HG02885 (cell line): Measurements from ENCODE around the gene OR2V2.
"Not testable (repeated sequence)": the region's sequence is repeated elsewhere in the genome, so short reads cannot be mapped to it uniquely, and the experiment has no call there.

ENCODE experiments used
- ATAC-seq: cut with Tn5 transposase; IDR thresholded peaks from one replicate; pipeline ENCODE4 v1.9.1; 2021; ENCODE audit warnings: mild to moderate bottlenecking; ENCODE audit not compliant: unreplicated experiment, poor library complexity

The OR2V2 gene

DNA sequence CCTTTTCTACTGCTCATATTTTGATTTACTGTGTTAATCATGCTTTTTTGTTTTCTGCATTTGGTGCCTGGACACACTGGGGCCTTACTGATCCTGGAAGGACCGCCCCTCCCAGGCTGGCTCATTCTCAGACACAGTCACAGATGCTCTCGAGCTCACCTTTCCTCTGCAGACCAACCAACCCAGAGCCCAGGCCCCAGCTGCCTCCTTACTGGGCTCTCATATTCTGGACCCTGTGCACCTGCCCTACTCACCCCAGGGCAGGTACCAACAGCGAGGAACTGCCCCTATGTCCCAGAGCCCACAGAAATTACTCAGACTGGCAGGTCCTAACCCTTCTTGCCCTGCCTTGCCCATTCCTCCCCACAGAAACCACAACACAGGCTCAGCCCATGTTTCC is 6.6 kb upstream of the OR2V2 start:
- no peak for ATAC-seq

DNA sequence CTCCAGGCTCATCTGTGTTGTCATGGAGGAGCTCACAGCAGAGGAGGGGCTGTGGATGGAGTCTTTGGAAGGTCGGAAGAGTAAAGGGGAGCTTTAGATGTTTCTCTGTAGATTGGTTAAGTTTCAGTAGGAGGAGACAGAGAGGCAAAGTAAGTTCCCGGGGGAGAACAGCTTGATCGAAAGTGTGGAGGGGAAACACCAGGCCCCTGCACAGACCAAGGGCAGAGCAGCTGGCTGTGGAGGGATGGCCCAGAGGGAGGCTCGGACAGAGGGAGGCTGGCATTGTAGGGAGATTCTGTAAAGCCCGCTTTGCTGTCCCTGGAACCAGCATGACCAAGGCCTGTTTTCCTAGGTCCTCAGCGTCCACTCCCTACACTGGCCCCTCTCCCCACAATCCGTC is 5.3 kb upstream of the OR2V2 start:
- no peak for ATAC-seq

- ATAC-seq: no peak
These were observed 2.3 kb upstream of the OR2V2 start for GRCh38 chr5:181145133-181145532.

GRCh38 chr5:181149355-181149754 is 2.0 kb downstream of the OR2V2 start:
- no peak for ATAC-seq

DNA sequence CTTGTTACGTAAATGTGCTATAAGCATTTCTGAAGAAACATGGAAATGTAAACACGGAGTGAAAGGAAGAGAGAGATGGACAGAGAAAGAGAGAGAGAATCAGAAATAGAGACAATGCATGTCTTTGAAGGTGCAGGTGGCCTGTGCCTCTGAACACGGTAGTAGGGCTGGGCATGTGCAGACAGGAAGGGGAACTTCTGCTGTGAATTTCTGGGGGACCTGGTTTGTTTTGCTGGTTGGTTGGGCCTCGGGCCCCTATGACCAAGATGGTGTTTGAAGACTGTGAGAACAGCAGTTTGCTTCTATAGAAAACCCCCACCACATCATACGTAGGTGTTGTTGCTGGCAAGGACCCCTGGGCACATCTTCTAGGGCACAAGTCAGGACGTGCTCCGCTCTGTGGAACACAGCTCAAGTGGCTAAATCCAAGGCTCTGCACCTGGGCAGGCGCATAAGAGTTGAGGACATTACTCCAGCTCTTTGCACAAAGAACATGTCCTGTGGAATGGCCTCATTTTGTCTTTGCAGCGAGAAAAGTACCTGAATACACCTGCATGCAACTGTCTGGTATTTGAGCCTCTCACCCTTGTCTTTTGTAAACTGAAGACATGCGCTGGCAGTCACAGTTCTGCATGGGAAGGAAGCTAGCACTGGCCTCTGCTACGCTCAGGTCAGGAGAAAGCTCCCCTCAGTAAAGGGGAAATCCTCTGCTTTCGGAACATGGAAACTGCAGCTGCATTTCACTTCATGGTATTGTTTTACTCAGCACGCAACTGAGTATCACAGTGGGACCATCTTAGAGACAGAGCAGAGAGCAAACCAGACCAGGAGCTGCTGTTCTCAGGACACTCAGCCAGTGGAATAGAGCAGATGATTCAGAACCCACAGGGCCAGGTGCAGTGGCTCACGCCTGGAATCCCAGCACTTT is 2.7 kb downstream of the OR2V2 start:
- no peak for ATAC-seq

DNA sequence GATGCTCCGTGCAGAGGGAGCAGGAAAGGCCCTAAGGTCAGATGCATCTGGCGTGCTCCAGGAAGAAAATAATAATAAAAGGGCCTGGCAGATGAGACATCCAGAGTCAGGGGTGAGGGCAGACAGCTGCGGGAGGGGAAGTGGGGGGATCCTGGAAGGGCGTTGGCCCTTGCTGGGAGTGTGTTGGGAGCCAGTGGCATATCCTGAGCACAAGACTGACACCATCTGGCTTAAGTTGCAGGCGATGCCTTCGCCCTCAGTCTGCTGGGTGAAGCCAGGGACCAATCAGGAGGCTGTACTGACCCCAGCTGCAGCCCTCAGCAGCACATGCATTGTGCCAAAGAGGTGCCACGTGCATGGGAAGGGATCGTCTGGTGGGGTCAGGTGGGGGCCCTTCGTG is 3.8 kb downstream of the OR2V2 start:
- no peak for ATAC-seq

- ATAC-seq: no peak
These were observed 5.0 kb downstream of the OR2V2 start for GRCh38 chr5:181152406-181152805.

- no peak for ATAC-seq
These were observed 6.4 kb downstream of the OR2V2 start for GRCh38 chr5:181153814-181154213.

DNA sequence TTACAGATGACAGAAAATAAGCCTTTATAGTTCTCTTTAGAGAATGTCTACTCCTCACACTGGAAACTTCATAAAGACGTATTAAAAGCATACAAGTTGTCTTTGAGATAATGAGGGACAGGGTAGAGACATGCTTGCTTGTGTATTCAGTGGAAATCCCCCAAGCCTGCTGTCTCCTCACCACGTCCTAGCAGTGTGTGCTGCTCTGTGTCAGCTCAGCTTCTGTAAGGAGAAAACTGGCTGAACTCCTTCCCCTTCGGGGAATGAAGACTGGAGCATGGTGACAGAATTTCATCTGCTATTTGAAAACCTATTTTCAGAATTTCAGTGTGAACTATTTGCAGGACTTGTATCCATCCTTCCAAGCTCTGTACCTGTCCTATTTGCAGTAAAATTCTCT is 9.4 kb downstream of the OR2V2 start:
- ATAC-seq: no peak

- ATAC-seq: no peak
These were observed 11.5 kb downstream of the OR2V2 start for GRCh38 chr5:181158869-181159268.

DNA sequence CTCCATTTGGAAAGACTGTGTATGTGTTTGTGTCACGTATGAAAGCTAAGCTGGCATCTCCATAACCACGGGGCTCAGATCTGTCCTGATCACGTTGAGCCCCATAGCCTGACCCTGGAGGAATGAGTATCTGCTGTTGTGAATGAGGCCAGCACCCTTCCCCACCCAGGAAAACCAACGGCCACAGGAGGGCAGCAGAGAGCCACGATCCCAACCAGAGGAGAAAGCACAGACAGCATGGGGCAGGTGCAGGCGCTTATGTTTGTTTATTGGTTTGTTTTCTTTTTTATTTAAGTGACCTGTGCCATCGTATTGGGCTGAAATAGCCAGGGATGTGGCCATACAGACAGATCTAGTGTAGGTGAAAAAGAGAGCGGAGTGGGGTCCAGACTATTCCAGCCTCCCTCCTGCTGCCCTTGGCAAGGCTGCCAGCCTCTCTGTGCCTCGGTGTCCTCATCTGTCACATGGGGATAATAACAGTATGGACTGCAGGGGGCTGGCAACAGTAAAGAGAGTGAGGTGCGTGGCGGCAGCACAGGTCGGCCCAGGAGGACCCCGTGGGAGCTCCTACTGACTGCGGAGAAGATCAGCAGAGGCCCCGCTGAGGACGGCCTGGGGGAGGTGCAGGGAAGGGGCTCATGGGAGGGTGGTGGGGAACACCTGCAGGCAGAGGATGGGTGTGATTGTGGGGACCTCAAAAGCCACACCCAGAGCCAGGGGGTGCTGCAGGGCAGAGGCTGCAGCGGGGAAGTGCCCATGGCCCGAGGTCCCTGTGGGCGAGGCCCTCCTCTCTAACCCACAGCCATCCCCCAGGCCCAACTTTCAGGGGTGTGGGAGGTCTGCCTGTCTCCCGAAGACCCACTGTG is 12.1 kb downstream of the OR2V2 start:
- ATAC-seq: peak; percentile 79

DNA sequence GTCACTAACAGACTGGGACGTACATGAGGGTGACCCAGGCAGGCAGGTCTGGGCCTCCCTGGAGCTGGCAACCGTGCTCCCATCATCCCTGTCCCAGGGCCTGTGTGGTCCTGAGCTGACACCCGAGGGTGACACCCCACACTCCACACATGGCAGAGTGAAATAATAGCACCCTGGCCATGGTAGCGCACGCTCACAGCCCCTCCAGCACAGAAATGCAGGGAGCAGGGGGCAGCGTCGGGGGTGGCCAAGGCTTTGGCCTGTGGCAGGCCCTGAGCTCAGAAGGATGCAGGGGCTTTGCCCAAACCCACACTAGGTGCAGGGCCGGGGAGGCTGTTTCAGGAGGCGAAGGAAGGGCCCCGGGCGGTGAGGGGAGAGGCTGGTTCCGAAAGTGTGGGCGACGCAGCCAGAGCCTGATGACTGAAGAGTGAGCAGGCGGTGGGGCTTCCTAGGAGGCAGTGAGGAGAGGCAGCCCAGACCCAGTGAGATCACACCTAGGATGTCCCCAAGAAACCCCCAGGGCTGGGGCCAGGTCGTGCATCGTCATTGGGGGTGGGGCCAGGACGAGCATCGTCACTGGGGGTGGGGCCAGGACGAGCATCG is 12.9 kb downstream of the OR2V2 start:
- peak; percentile 50 for ATAC-seq

- ATAC-seq: not testable (repeated sequence)
These were observed 13.6 kb downstream of the OR2V2 start for GRCh38 chr5:181160755-181161533.

DNA sequence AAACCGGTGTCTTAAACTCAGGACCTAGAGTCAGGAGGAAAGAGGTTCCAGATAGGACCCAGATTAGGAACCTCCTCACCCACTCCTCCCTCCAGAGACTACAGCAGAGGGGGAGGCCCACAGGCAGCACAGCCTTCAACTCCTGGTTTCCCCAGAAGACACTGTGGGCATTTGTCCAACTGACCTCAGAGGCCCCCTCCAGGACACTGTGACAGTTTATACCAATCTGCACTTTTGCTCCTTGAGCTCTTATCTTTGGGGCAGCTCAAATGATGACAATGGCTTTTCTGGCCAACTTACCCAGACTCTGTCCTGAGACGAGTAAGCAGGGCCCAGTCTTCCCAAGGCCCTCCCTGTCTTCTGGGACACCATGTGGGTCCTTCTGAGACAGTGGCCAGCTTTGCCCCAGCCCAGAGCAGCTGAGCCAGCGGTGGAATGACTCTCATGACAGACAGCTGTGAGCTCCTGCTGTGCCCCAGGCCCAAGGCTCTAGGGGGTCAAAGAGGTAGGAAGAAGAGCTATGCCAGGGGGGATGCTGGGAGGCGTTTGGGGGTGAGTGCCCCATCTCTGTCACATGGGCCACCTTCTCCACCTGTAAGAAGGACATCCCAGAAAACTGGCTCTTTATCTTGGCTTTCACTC is 14.3 kb downstream of the OR2V2 start:
- no peak for ATAC-seq

GRCh38 chr5:181163487-181164075 is 16.2 kb downstream of the OR2V2 start:
- ATAC-seq: no peak

DNA sequence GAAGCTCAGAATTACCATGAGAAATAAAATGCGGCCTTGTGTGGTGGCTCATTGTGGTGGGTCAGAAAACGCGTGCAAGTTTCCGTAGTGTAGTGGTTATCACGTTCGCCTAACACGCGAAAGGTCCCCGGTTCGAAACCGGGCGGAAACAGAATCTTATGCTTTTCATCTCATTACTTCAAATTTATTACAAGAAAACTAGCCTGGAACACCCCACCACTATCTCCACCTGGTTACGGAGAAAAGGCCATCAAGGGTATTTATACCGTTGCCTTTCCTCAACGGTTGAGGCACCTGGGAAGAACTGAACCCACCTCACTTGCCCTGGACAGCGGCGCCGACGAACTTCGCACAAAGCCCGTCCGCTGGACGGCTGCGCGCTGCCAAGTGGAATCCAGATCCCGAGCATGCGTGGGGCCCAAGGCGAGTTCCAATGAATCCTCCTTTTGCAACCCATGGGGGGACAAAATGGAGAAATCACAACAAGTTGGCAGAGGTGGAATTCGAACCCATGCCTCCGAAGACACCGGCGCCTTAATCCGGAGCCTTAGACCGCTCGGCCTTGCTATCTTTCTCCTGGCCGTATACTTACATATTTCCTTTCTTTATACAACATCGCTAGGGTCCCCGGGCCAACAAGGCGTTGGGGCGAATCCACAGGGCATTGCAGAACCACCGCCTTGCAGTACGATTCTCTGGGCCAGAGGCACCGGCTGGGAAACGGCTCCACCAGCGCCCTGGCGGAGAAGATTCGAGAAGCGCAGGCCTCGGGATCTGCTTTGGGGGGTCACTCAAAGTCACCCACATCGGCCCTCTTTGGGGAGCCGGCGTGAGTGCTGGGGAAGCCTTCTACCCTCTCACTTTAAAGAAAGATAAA is 16.9 kb downstream of the OR2V2 start:
- ATAC-seq: no peak

DNA sequence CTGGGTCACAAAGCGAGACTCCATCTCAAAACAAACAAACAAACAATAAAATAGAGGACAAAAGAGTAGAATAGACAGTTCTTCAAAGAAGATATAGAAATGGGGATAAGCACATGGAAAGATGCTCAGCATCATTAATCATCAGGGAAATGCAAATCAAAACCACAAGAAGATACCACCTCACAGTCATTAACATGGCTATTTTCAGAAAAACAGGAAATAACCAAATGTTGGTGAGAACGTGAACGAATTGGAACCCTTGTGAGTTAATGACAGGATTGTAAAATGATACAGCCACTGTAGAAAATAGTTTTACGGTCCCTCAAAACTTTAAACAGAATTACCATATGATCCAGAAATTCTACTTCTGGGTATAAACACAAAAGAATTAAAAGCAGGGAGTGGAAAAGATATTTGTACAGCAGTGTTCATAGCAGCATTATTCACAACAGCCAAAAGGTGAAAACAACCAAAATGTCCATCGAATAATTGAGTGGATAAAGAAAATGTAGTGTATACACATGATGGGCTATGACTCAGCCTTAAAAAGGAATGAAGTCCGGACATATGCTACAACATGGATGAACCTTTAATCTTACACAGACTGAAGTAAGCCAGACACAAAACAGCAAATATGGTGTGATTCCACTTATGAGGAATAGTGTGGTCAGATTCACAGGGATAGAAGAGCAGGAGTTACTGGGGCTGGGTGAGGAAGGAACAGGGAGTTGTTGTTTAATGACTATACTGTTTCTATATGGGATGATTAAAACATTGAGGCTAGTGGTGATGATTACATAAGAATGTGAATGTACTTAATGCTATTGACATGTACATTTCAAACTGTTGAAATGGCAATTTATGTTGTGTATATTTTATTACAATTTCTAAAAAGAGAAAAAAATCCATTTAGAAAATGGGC is 19.7 kb downstream of the OR2V2 start:
- no peak for ATAC-seq
